ENCODE data around the gene WWOX. TPM values are rescaled to one million over a fixed set of nuclear protein-coding genes. Genes with fewer than 3 reads are reported as not detected.

The WWOX gene
- total and polyA plus RNA-seq, 7 donors = 7.1 to 46.8 (median 16.1) TPM

GRCh38 chr16:78528265-78528664 lies 428.8 kb downstream of the WWOX start:
- TF ChIP-seq POLR2AphosphoS5 (IDR thresholded peaks at IDR 0.05) (no peak), POLR2A (IDR thresholded peaks at IDR 0.05) (no peak), EP300 (IDR thresholded peaks at IDR 0.05) (no peak), CTCF (IDR thresholded peaks at IDR 0.05) (no peak)
- intact Hi-C loops (cut with DNase I) = no loop called here
- Histone ChIP-seq H3K4me3 (no peak overlapping the region), H3K27me3 (no peaks in the 10 kb centered on the region), H3K27ac (no peak overlapping the region), H3K9me3 (no peaks in the 10 kb centered on the region), H3K4me1 (no peaks in the 10 kb centered on the region), H3K36me3 (no peaks in the 10 kb centered on the region)
- no peak for DNase-seq
- WGBS, 2 donors = 88 to 93% methylated on average over 5 of the region's 5 CpGs

GRCh38 chr16:78529881-78530280 lies 430.4 kb downstream of the WWOX start:
- Histone ChIP-seq H3K27ac (no peak overlapping the region), H3K9me3 (no peaks in the 10 kb centered on the region), H3K4me3 (no peak overlapping the region), H3K36me3 (no peaks in the 10 kb centered on the region), H3K27me3 (no peaks in the 10 kb centered on the region), H3K4me1 (no peaks in the 10 kb centered on the region)
- WGBS, 2 donors = 86 to 88% methylated on average over 5 of the region's 5 CpGs
- TF ChIP-seq POLR2A (IDR thresholded peaks at IDR 0.05) (no peak), CTCF (IDR thresholded peaks at IDR 0.05) (no peak), EP300 (IDR thresholded peaks at IDR 0.05) (no peak), POLR2AphosphoS5 (IDR thresholded peaks at IDR 0.05) (no peak)
- intact Hi-C loops (cut with DNase I) = no loop called here
- no peak for DNase-seq

- Histone ChIP-seq H3K4me3 (no peak overlapping the region), H3K9me3 (no peaks in the 10 kb centered on the region), H3K27ac (no peak overlapping the region), H3K4me1 (no peaks in the 10 kb centered on the region), H3K36me3 (no peaks in the 10 kb centered on the region), H3K27me3 (no peaks in the 10 kb centered on the region)
- DNase-seq = no peak
- WGBS, 2 donors = 71 to 73% methylated on average over 4 of the region's 4 CpGs
- intact Hi-C loops (cut with DNase I) = no loop called here
- TF ChIP-seq CTCF (IDR thresholded peaks at IDR 0.05) = no peak
- no peak for TF ChIP-seq EP300 (IDR thresholded peaks at IDR 0.05)
- no peak for TF ChIP-seq POLR2A (IDR thresholded peaks at IDR 0.05)
- TF ChIP-seq POLR2AphosphoS5 (IDR thresholded peaks at IDR 0.05) = no peak
These were observed 430.8 kb downstream of the WWOX start for GRCh38 chr16:78530283-78530682.

- Histone ChIP-seq H3K4me1 (no peaks in the 10 kb centered on the region), H3K36me3 (no peaks in the 10 kb centered on the region), H3K4me3 (no peak overlapping the region), H3K27ac (no peak overlapping the region), H3K9me3 (no peaks in the 10 kb centered on the region), H3K27me3 (no peaks in the 10 kb centered on the region)
- WGBS, 2 donors = 90 to 93% methylated on average over 4 of the region's 4 CpGs
- TF ChIP-seq POLR2AphosphoS5 (IDR thresholded peaks at IDR 0.05) = no peak
- TF ChIP-seq POLR2A (IDR thresholded peaks at IDR 0.05) = no peak
- TF ChIP-seq CTCF (IDR thresholded peaks at IDR 0.05) = no peak
- intact Hi-C loops (cut with DNase I) = no loop called here
- no peak for DNase-seq
These were observed 435.6 kb downstream of the WWOX start for GRCh38 chr16:78535098-78535497.

GRCh38 chr16:78537511-78537910 lies 438.1 kb downstream of the WWOX start:
- H3K27me3 ChIP-seq = no peaks in the 10 kb centered on the region
- no peaks in the 10 kb centered on the region for H3K36me3 ChIP-seq
- no peak for TF ChIP-seq POLR2AphosphoS5 (IDR thresholded peaks at IDR 0.05)
- no peak for TF ChIP-seq POLR2A (IDR thresholded peaks at IDR 0.05)
- no peak for TF ChIP-seq EP300 (IDR thresholded peaks at IDR 0.05)
- TF ChIP-seq CTCF (IDR thresholded peaks at IDR 0.05) = no peak
- intact Hi-C loops (cut with DNase I) = no loop called here
- WGBS, 2 donors = 93 to 94% methylated on average over 10 of the region's 10 CpGs
- no peaks in the 10 kb centered on the region for H3K4me1 ChIP-seq
- no peak overlapping the region for H3K27ac ChIP-seq
- no peaks in the 10 kb centered on the region for H3K9me3 ChIP-seq
- no peak for DNase-seq
- H3K4me3 ChIP-seq = no peak overlapping the region
